Common myeloid progenitor, CD34-positive (primary cell): Measurements from ENCODE around the gene CSNK1D.
"Not testable (repeated sequence)": the region's sequence is repeated elsewhere in the genome, so short reads cannot be mapped to it uniquely, and the experiment has no call there.

Source experiments
- CTCF ChIA-PET: fragments of 350-600 bp; sonication (Branson Sonifier 250); formaldehyde crosslinking; loops from one replicate; lab custom pipeline; 2021; ENCODE audit warnings: antibody characterized with exemption; lab: Charles Lee
- POLR2A ChIA-PET: fragments of 350-600 bp; sonication (Branson Sonifier 250); formaldehyde crosslinking; loops from one replicate; lab custom pipeline; 2021; ENCODE audit warnings: antibody characterized with exemption; lab: Charles Lee
- DNase-seq, 3 donors: peaks; one replicate each; pipeline versions ENCODE4 v3.0.0 to v3.0.0-alpha.2; 2013
- H3K27ac ChIP-seq, 2 experiments: 1 replicate in 1 of 2; 2 replicates in 1 of 2; pipeline ENCODE4 v1.7.0; 2013; ENCODE audit warnings: inconsistent platforms in 2 of 2, low read length in 2 of 2, mild to moderate bottlenecking in 2 of 2, low read depth in 1 of 2, moderate library complexity in 1 of 2; ENCODE audit not compliant: severe bottlenecking in 2 of 2, insufficient read depth in 1 of 2, poor library complexity in 1 of 2
- H3K27me3 ChIP-seq, 5 experiments: replicated peaks in 2 of 5; 1 replicate in 3 of 5; 2 replicates in 2 of 5; pipeline versions ENCODE4 v1.6.1 to v1.7.0; 2013; ENCODE audit warnings: low read length in 4 of 5, mild to moderate bottlenecking in 2 of 5, moderate library complexity in 2 of 5, inconsistent platforms in 1 of 5; ENCODE audit not compliant: insufficient read depth in 5 of 5, control insufficient read depth in 4 of 5
- H3K36me3 ChIP-seq, 4 experiments: 1 replicate in 2 of 4; 2 replicates in 2 of 4; pipeline versions ENCODE4 v1.6.1 to v1.7.0; 2013; ENCODE audit warnings: low read length in 3 of 4, control low read depth in 1 of 4, mild to moderate bottlenecking in 1 of 4; ENCODE audit not compliant: control insufficient read depth in 4 of 4, insufficient read depth in 4 of 4
- H3K4me1 ChIP-seq, 4 experiments: 1 replicate in 3 of 4; 2 replicates in 1 of 4; pipeline versions ENCODE4 v1.6.1 to v1.7.1; 2013; ENCODE audit warnings: low read length in 3 of 4, mild to moderate bottlenecking in 3 of 4, control low read depth in 1 of 4, inconsistent platforms in 1 of 4, moderate library complexity in 1 of 4; ENCODE audit not compliant: control insufficient read depth in 4 of 4, insufficient read depth in 4 of 4; ENCODE audit errors: control extremely low read depth in 1 of 4
- H3K4me3 ChIP-seq, 7 experiments: 1 replicate in 4 of 7; 2 replicates in 3 of 7; pipeline versions ENCODE4 v1.5.1 to v1.7.0; 2013; ENCODE audit warnings: mild to moderate bottlenecking in 7 of 7, low read length in 6 of 7, moderate library complexity in 6 of 7, inconsistent platforms in 2 of 7, low read depth in 2 of 7, control low read depth in 1 of 7; ENCODE audit not compliant: insufficient read depth in 4 of 7, control insufficient read depth in 1 of 7; ENCODE audit errors: extremely low read depth in 1 of 7
- H3K9me3 ChIP-seq, 5 experiments: 1 replicate in 4 of 5; 2 replicates in 1 of 5; pipeline versions ENCODE4 v1.6.1 to v1.7.1; 2013; ENCODE audit warnings: low read length in 4 of 5, mild to moderate bottlenecking in 2 of 5, inconsistent platforms in 1 of 5, low read depth in 1 of 5, moderate library complexity in 1 of 5; ENCODE audit not compliant: control insufficient read depth in 4 of 5, insufficient read depth in 2 of 5; ENCODE audit errors: control extremely low read depth in 1 of 5
- WGBS: methylation state at CpG from one replicate; pipeline ENCODE4 v1.1.5; 2013; ENCODE audit not compliant: insufficient coverage; 5-methylcytosine and 5-hydroxymethylcytosine counted together

Gene CSNK1D

GRCh38 chr17:82212331-82213250 lies 60.9 kb downstream of the CSNK1D start, which contains the start of gene CCDC57:
Gene CCDC57, minus strand, starts transcription at chr17:82212842. Its CDS starts 10,898 bp downstream, at chr17:82201944.
- H3K27me3 ChIP-seq, result no peaks in the 10 kb centered on the region

GRCh38 chr17:82210655-82211054 lies 62.8 kb downstream of the CSNK1D start:
- POLR2A ChIA-PET, H3K9me3 ChIP-seq, H3K27ac ChIP-seq, H3K27me3 ChIP-seq, CTCF ChIA-PET, H3K4me3 ChIP-seq, DNase-seq, H3K36me3 ChIP-seq: not testable (repeated sequence)
- 100% methylated on average over 2 of the region's 11 CpGs for WGBS
- peaks cover 2 to 35% (median 27%) of the 10 kb centered on the region in 4 experiments for H3K4me1 ChIP-seq

More at GRCh38 chr17:82212331-82213250, 60.9 kb downstream of the CSNK1D start, which contains the start of gene CCDC57:
- ChIA-PET CTCF (interaction anchor here (1.3 to 2.3 kb wide), 3 partner anchors 9 to 17 kb away, joined by 3 to 6 read pairs (median 6); no protein-coding TSS in a partner anchor), POLR2A (interaction anchor here (0.5 to 1.5 kb wide), 5 partner anchors 16 to 34 kb away, joined by 3 to 5 read pairs (median 4); partner anchors contain the start of gene SLC16A3)
- peak within 1 kb of the TSS; percentile 61 to 83 (median 75) for H3K4me3 ChIP-seq
- H3K4me1 ChIP-seq, result peaks cover 0 to 44% (median 39%) of the 10 kb centered on the region in 4 experiments
- no peaks in the 10 kb centered on the region for H3K9me3 ChIP-seq
- H3K36me3 ChIP-seq, result peaks cover 0 to 2% (median 0%) of the 10 kb centered on the region in 4 experiments
- DNase-seq, result peak; percentile 49 to 75 (median 69)
- under 1% methylated on average over 112 of the region's 116 CpGs for WGBS
- peak within 1 kb of the TSS in 1 of 2 experiments; percentile 61 for H3K27ac ChIP-seq

DNA sequence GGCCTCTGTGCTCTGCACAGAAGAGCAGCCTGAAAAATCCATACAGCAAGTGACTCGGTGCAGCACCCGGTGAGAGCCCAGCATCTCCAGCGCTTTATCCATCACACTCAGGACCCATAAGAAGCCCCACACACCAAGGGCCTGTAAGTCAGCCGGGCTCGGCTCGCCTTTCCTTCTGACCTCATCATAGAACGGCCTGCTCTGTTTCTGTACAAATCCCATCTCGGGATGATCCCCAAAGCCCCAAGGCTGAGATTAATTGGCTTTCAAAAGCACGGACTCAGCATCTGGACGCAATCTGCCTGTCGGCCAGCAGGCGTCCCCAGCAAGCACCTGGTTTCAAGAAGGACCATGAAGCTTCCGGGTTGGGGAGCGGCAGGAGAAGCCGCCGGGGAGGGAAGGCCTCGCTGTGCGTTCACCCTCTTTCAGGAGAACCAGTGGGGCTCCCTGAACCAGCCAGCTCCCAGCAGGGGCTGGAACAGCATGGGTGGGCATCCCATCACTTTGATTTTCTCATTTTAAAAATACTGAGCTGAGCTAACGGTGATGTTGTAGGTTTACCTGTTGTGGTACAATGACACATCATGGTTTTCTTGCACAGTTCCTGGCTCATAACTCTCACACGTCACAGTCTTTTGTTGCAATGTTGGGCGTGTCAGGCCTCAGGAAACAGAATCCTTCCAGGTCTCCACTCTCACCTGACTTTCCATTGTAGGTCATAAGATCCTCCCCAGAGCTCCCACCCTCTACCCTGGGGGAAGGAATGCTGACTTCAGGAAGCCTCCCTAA lies 67.6 kb downstream of the CSNK1D start:
- no peaks in the 10 kb centered on the region for H3K27me3 ChIP-seq
- peak overlapping the region in 3 of 7 experiments; percentile 35 to 54 (median 42) for H3K4me3 ChIP-seq
- 15% methylated on average over 20 of the region's 21 CpGs for WGBS
- H3K9me3 ChIP-seq, result no peaks in the 10 kb centered on the region
- ChIA-PET CTCF (interaction anchor here (0.8 to 2.5 kb wide), 14 partner anchors 8 to 331 kb away, joined by 3 to 13 read pairs (median 6); partner anchors contain the start of gene SLC16A3), POLR2A (interaction anchor here (0.8 to 1.6 kb wide), 5 partner anchors 9 to 35 kb away, joined by 3 to 5 read pairs (median 4); partner anchors contain the start of gene SLC16A3)
- peaks cover 0 to 3% (median 0%) of the 10 kb centered on the region in 4 experiments for H3K36me3 ChIP-seq
- H3K4me1 ChIP-seq, result peaks cover 2 to 28% (median 17%) of the 10 kb centered on the region in 4 experiments
- peak; percentile 83 to 88 (median 87) for DNase-seq
- H3K27ac ChIP-seq, result peak overlapping the region in 1 of 2 experiments; percentile 63

- peak in 1 of 3 donors; percentile 41 for DNase-seq
- Histone ChIP-seq H3K9me3 (no peaks in the 10 kb centered on the region), H3K27me3 (no peaks in the 10 kb centered on the region), H3K27ac (no peak overlapping the region), H3K4me3 (no peak overlapping the region), H3K36me3 (peaks cover 0 to 3% (median 0%) of the 10 kb centered on the region in 4 experiments), H3K4me1 (peaks cover 2 to 37% (median 25%) of the 10 kb centered on the region in 4 experiments)
- CTCF ChIA-PET, result interaction anchor here (0.9 to 2.5 kb wide), 11 partner anchors 9 to 332 kb away, joined by 3 to 13 read pairs (median 6); no protein-coding TSS in a partner anchor
- WGBS, result 88% methylated on average over 24 of the region's 25 CpGs
- POLR2A ChIA-PET, result interaction anchor here (1.0 to 1.4 kb wide), 3 partner anchors 24 to 36 kb away, joined by 4 to 5 read pairs (median 4); partner anchors contain the start of gene SLC16A3
Observed at GRCh38 chr17:82204831-82205719, 68.4 kb downstream of the CSNK1D start.

DNA sequence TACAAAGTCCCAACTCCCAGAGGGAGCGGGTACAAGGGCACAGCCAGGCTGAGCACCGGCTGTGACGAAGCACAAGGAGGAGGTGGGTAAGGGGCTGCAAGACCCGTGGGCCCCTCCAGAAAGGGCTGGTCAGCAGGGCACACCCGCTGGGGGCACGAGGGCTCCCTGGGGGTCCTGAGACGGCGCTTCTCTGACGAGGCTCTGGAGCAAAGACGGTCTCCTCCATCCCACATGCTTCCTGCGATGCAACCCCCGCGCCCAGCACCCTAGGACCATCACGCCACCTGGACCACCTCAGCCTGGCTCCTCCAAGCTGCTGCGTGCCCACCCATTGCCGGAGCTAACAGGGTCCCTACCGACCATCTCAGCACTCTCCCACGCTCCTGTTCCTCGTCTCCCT lies 69.6 kb downstream of the CSNK1D start:
- DNase-seq, result no peak
- H3K4me3 ChIP-seq, result no peak overlapping the region
- H3K36me3 ChIP-seq, result peaks cover 0 to 6% (median 0%) of the 10 kb centered on the region in 4 experiments
- peaks cover 2 to 41% (median 30%) of the 10 kb centered on the region in 4 experiments for H3K4me1 ChIP-seq
- no peaks in the 10 kb centered on the region for H3K9me3 ChIP-seq
- ChIA-PET CTCF (interaction anchor here (1.5 to 2.1 kb wide), 2 partner anchors 8 to 32 kb away, joined by 6 to 8 read pairs; partner anchors contain the start of gene CCDC57), POLR2A (no interaction called here)
- H3K27me3 ChIP-seq, result no peaks in the 10 kb centered on the region
- no peak overlapping the region for H3K27ac ChIP-seq
- WGBS, result 95% methylated on average over 18 of the region's 19 CpGs
